Loucy (cell line): ENCODE results near the gene POTEJ.
"Not testable (repeated sequence)": the region's sequence is repeated elsewhere in the genome, so short reads cannot be mapped to it uniquely, and the experiment has no call there.

Experiments
- H2AFZ ChIP-seq: fragments of 200-600 bp; sonication (generic); 2 replicates; pipeline ENCODE4 v1.6.0; 2016; ENCODE audit warnings: antibody characterized with exemption, mild to moderate bottlenecking, low read length, moderate library complexity
- H3F3A ChIP-seq: fragments of 200-600 bp; 2 replicates; pipeline ENCODE4 v1.6.0; 2016; ENCODE audit warnings: antibody characterized with exemption, low read depth, mild to moderate bottlenecking
- H3K27me3 ChIP-seq: fragments of 200-600 bp; sonication (generic); 2 replicates; pipeline ENCODE4 v1.6.1; 2014; ENCODE audit warnings: low read length, mild to moderate bottlenecking; ENCODE audit not compliant: insufficient read depth, poor library complexity, severe bottlenecking
- H3K36me3 ChIP-seq: fragments of 200-600 bp; sonication (generic); 2 replicates; pipeline ENCODE4 v1.6.1; 2016; ENCODE audit warnings: low read length; ENCODE audit not compliant: insufficient read depth
- H3K4me1 ChIP-seq: fragments of 200-600 bp; sonication (generic); 2 replicates; pipeline ENCODE4 v1.5.1; 2014; ENCODE audit warnings: low read length, mild to moderate bottlenecking; ENCODE audit not compliant: insufficient read depth, poor library complexity, severe bottlenecking
- H3K4me2 ChIP-seq: fragments of 200-600 bp; sonication (generic); 2 replicates; pipeline ENCODE4 v1.6.0; 2014; ENCODE audit warnings: antibody characterized with exemption, low read length, low read depth, mild to moderate bottlenecking; ENCODE audit not compliant: poor library complexity, severe bottlenecking
- H3K4me3 ChIP-seq: fragments of 200-600 bp; sonication (generic); 2 replicates; pipeline ENCODE4 v1.5.1; 2014; ENCODE audit warnings: low read length, mild to moderate bottlenecking, mixed read lengths; ENCODE audit not compliant: poor library complexity, severe bottlenecking
- H3K79me2 ChIP-seq: fragments of 200-600 bp; sonication (generic); 2 replicates; pipeline ENCODE4 v1.6.1; 2014; ENCODE audit warnings: low read length; ENCODE audit not compliant: insufficient read depth
- H3K9ac ChIP-seq: fragments of 200-600 bp; sonication (generic); 2 replicates; pipeline ENCODE4 v1.6.0; 2014; ENCODE audit warnings: mild to moderate bottlenecking, low read depth, low read length, moderate library complexity; ENCODE audit not compliant: poor library complexity, severe bottlenecking
- H3K9me2 ChIP-seq: fragments of 200-600 bp; sonication (generic); replicated peaks from 2 replicates; pipeline ENCODE4 v1.6.1; 2016; ENCODE audit warnings: low read depth, low read length, mixed read lengths
- H3K9me3 ChIP-seq: fragments of 200-600 bp; sonication (generic); 2 replicates; pipeline ENCODE4 v1.6.1; 2014; ENCODE audit warnings: mild to moderate bottlenecking, antibody characterized with exemption, low read length, low read depth; ENCODE audit not compliant: insufficient read depth
- H4K20me1 ChIP-seq: fragments of 200-600 bp; sonication (generic); 2 replicates; pipeline ENCODE4 v1.6.0; 2014; ENCODE audit warnings: antibody characterized with exemption, low read length, mild to moderate bottlenecking; ENCODE audit not compliant: insufficient read depth, poor library complexity, severe bottlenecking

POTEJ gene

GRCh38 chr2:130582970-130583369 is 28.3 kb upstream of the POTEJ start:
- H3K4me1 ChIP-seq, H4K20me1 ChIP-seq, H3K9ac ChIP-seq, H3K9me3 ChIP-seq, H3K36me3 ChIP-seq, H3K4me3 ChIP-seq, H2AFZ ChIP-seq, H3K4me2 ChIP-seq, H3F3A ChIP-seq, H3K27me3 ChIP-seq, H3K79me2 ChIP-seq, H3K9me2 ChIP-seq: not testable (repeated sequence)

- H4K20me1 ChIP-seq, H2AFZ ChIP-seq, H3K9me3 ChIP-seq, H3K4me1 ChIP-seq, H3K79me2 ChIP-seq, H3K4me2 ChIP-seq, H3K9ac ChIP-seq, H3F3A ChIP-seq, H3K9me2 ChIP-seq, H3K4me3 ChIP-seq, H3K36me3 ChIP-seq, H3K27me3 ChIP-seq: not testable (repeated sequence)
Measured at GRCh38 chr2:130583582-130583981, 27.7 kb upstream of the POTEJ start.

GRCh38 chr2:130584726-130585125 is 26.5 kb upstream of the POTEJ start:
- not testable (repeated sequence) for H3F3A ChIP-seq, H3K4me2 ChIP-seq

GRCh38 chr2:130588688-130589458 is 22.4 kb upstream of the POTEJ start:
- not testable (repeated sequence) for H3K4me3 ChIP-seq, H3K9me2 ChIP-seq, H2AFZ ChIP-seq, H3F3A ChIP-seq, H3K36me3 ChIP-seq, H3K79me2 ChIP-seq, H3K9ac ChIP-seq, H3K4me1 ChIP-seq, H3K4me2 ChIP-seq, H3K27me3 ChIP-seq, H3K9me3 ChIP-seq, H4K20me1 ChIP-seq

More at GRCh38 chr2:130584726-130585125, 26.5 kb upstream of the POTEJ start:
- not testable (repeated sequence) for H3K9me2 ChIP-seq, H3K9me3 ChIP-seq, H3K27me3 ChIP-seq, H3K36me3 ChIP-seq, H3K4me1 ChIP-seq, H3K4me3 ChIP-seq, H2AFZ ChIP-seq, H4K20me1 ChIP-seq, H3K79me2 ChIP-seq, H3K9ac ChIP-seq

GRCh38 chr2:130590170-130590841 is 20.9 kb upstream of the POTEJ start:
- H3K4me2 ChIP-seq, H3F3A ChIP-seq, H4K20me1 ChIP-seq, H3K9ac ChIP-seq, H2AFZ ChIP-seq, H3K36me3 ChIP-seq, H3K4me3 ChIP-seq, H3K27me3 ChIP-seq, H3K9me3 ChIP-seq, H3K4me1 ChIP-seq, H3K79me2 ChIP-seq, H3K9me2 ChIP-seq: not testable (repeated sequence)

- H3F3A ChIP-seq, H3K4me1 ChIP-seq: not testable (repeated sequence)
Measured at GRCh38 chr2:130590842-130591359, 20.3 kb upstream of the POTEJ start.

GRCh38 chr2:130592791-130593414 is 18.3 kb upstream of the POTEJ start:
- not testable (repeated sequence) for H3K9me2 ChIP-seq, H3F3A ChIP-seq, H3K4me1 ChIP-seq, H3K4me2 ChIP-seq, H3K36me3 ChIP-seq, H3K27me3 ChIP-seq, H3K4me3 ChIP-seq, H3K9me3 ChIP-seq, H2AFZ ChIP-seq, H3K9ac ChIP-seq, H4K20me1 ChIP-seq, H3K79me2 ChIP-seq

More at GRCh38 chr2:130590842-130591359, 20.3 kb upstream of the POTEJ start:
- not testable (repeated sequence) for H3K4me3 ChIP-seq, H3K4me2 ChIP-seq, H4K20me1 ChIP-seq, H3K9ac ChIP-seq, H2AFZ ChIP-seq, H3K9me2 ChIP-seq, H3K36me3 ChIP-seq, H3K27me3 ChIP-seq, H3K79me2 ChIP-seq, H3K9me3 ChIP-seq
